ENCODE measurements around the gene ADAMTS14.

ADAMTS14 gene

DNA sequence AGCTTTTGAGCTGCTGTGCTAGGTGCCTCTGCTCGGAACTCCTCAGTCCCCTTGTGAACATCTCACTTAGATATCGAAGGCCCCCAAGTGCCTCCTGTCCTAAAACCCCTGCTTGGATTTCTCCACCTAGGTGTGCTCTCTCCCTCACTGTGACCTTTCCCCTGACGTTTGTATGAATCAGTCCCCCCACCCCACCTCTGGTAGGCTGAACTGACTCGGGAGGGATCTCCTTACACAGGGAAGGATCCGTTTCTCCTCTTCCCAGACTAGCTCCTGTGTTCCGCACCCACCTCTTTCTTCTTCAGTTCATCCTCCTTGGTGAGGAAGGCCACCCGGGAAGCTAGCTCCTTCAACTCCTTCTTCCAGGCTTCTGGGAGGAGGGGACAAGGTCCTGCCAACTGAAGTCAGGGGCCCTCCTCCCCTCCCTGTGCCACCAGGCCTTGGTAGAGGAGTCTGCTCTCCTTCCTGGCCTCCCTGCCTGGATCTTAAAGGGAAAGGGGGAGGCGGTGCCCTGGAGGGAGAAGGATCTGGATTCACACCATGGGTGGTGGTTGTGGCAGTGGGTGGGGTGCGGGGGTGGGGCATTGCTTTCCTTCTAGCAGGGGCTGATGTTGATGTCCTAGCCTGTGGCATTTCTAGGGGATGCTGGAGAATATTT is 106.1 kb downstream of the ADAMTS14 start:
- Histone ChIP-seq H3K4me1 (ENCODE audit: control insufficient read depth, insufficient read depth, low read length) (peaks cover 10% of the 10 kb centered on the region), H3K36me3 (ENCODE audit: control insufficient read depth, insufficient read depth, low read length) (no peaks in the 10 kb centered on the region), H3K4me3 (ENCODE audit: low read length) (no peak overlapping the region), H3K27me3 (ENCODE audit: control insufficient read depth, insufficient read depth, low read length) (no peaks in the 10 kb centered on the region), H3K9me3 (ENCODE audit: control insufficient read depth, low read length) (no peaks in the 10 kb centered on the region), H3K9ac (ENCODE audit: low read length) (no peak overlapping the region)

DNA sequence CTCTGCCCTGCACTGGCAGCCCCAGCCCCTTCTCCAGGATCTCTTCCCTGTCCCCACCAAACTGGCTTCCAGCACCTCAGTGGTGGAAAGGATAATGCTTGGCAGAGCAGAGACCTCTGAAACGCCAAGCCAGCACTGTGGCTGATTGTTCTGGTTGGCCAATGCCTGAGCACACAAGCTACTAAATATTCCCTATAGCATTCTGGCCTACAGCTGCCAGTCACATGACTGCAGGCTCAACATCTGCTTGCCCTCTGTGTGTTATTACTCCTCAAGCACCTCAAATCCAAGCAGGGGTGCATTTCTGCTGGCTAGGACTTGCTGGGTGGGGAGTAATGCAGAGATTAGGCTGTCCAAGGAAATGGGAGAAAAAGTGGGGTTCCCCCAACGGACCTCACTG is 106.8 kb downstream of the ADAMTS14 start:
- peaks cover 10% of the 10 kb centered on the region for H3K4me1 ChIP-seq (ENCODE audit: control insufficient read depth, insufficient read depth, low read length)
- no peaks in the 10 kb centered on the region for H3K9me3 ChIP-seq (ENCODE audit: control insufficient read depth, low read length)
- H3K9ac ChIP-seq (ENCODE audit: low read length): no peak overlapping the region
- no peaks in the 10 kb centered on the region for H3K27me3 ChIP-seq (ENCODE audit: control insufficient read depth, insufficient read depth, low read length)
- H3K4me3 ChIP-seq (ENCODE audit: low read length): no peak overlapping the region
- no peaks in the 10 kb centered on the region for H3K36me3 ChIP-seq (ENCODE audit: control insufficient read depth, insufficient read depth, low read length)

DNA sequence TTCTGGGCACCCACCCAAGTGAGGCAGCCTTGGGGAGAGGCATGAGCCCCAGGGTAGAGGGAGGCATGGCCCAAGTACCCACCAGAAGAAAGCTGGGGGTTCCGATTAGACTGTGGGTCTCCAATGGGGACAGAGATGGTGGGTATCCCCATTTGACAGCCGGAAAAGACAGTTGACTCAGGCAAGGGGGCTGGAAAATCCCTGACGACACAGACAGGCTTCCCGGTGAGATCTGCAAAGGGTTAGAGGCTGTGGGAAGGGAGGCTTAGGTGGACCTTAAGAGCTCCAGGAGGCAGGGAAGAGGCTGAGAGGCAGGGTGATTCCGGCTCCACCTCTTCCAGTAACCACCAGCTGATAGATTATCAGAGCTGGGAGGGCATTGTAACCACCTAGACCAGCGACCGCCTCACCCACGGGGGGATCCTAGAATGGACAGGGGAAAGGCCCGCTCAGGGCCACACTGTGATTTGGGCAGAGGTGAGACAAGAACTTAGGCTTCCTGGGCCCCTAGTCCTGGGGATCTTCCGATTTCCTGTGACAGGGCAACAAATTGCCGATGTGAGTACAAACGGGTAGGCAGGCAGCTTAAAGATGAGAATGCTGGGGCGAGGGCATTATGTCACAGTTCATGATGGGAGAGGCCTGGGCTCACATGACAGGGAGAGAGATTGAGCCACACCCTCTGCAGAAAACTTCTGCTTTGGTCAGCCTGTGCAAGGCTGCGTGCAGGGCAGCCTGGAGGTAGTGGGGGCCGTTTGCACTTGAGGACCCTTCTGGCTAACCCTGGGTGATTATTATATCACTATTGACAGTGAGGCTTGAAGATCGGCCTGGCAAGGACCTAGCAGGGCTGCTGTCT is 107.4 kb downstream of the ADAMTS14 start:
- H3K9ac ChIP-seq (ENCODE audit: low read length): no peak overlapping the region
- H3K4me3 ChIP-seq (ENCODE audit: low read length): no peak overlapping the region
- H3K9me3 ChIP-seq (ENCODE audit: control insufficient read depth, low read length): no peaks in the 10 kb centered on the region
- peaks cover 10% of the 10 kb centered on the region for H3K4me1 ChIP-seq (ENCODE audit: control insufficient read depth, insufficient read depth, low read length)
- no peaks in the 10 kb centered on the region for H3K27me3 ChIP-seq (ENCODE audit: control insufficient read depth, insufficient read depth, low read length)
- H3K36me3 ChIP-seq (ENCODE audit: control insufficient read depth, insufficient read depth, low read length): no peaks in the 10 kb centered on the region

DNA sequence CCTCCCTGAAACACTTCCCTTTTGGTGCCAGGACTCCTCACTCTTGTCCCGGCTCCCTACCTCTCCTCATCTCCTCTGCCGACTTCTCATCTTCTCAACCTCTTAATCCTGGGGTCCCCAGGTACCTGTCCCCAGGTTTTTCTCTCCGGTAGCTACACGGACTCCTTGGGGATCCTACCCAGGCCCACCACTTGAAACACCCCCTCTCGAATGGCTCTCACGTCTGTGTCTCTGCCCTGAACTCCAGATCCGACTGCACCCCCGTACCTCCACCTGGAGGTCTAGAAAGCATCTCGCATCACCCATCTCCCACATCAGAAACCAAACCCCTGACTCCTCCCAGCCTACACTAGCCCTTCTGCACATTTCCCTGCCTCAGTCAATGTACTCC is 108.1 kb downstream of the ADAMTS14 start:
- no peak overlapping the region for H3K9ac ChIP-seq (ENCODE audit: low read length)

DNA sequence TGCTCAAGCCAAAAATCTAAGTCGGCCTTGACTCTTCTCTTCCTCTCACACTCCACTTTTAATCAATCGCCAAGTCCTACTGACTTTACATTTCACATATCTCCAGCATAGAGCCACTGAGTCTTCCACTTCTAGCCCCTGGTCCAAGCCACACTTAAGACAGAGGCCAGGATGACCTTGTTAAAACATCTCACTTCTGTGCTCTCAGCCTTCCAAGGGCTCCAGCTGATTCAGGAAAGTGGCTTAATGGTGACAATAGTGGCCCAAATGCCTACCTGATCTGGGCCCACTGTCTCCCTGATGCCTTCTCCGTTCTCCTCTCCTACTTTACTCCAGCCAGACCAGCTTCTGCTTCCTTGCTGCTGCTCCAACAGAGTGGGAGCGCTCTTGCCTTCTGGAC is 108.5 kb downstream of the ADAMTS14 start:
- Histone ChIP-seq H3K36me3 (ENCODE audit: control insufficient read depth, insufficient read depth, low read length) (no peaks in the 10 kb centered on the region), H3K27me3 (ENCODE audit: control insufficient read depth, insufficient read depth, low read length) (no peaks in the 10 kb centered on the region), H3K9ac (ENCODE audit: low read length) (no peak overlapping the region), H3K4me1 (ENCODE audit: control insufficient read depth, insufficient read depth, low read length) (peaks cover 10% of the 10 kb centered on the region), H3K9me3 (ENCODE audit: control insufficient read depth, low read length) (no peaks in the 10 kb centered on the region), H3K4me3 (ENCODE audit: low read length) (no peak overlapping the region)

More for the DNA sequence above, 108.1 kb downstream of the ADAMTS14 start:
- Histone ChIP-seq H3K4me3 (ENCODE audit: low read length) (no peak overlapping the region), H3K4me1 (ENCODE audit: control insufficient read depth, insufficient read depth, low read length) (peaks cover 10% of the 10 kb centered on the region), H3K9me3 (ENCODE audit: control insufficient read depth, low read length) (no peaks in the 10 kb centered on the region), H3K36me3 (ENCODE audit: control insufficient read depth, insufficient read depth, low read length) (no peaks in the 10 kb centered on the region), H3K27me3 (ENCODE audit: control insufficient read depth, insufficient read depth, low read length) (no peaks in the 10 kb centered on the region)

DNA sequence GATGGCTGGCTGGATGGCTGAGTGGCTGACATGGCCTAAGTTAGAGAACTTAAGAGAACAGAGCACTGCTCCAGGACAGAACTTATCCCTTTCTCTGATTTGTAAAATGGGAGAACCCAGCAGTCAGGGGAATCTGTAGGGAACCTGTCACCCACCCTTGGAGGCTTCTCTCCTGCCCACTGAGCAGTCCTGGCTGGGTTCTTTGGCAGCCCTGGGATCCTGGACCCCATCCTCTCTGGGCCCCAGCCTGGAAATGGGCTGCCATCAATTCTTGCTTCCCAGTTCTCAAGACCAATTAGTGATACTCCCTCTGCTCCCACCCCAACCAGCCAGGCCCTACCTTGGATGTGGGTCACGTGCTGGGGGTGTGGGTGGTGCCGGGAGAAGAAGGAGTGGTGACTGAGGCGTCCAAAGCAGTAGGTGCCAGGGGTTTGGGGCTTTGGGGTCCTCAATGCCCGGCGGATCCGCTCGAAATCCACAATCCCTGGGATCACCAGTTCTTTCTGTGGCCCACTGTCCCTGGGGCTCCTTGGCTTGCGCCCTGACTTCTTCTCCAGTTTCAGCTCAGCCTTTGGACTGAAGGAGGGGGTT is 109.2 kb downstream of the ADAMTS14 start:
- Histone ChIP-seq H3K36me3 (ENCODE audit: control insufficient read depth, insufficient read depth, low read length) (no peaks in the 10 kb centered on the region), H3K9me3 (ENCODE audit: control insufficient read depth, low read length) (no peaks in the 10 kb centered on the region), H3K9ac (ENCODE audit: low read length) (no peak overlapping the region), H3K4me1 (ENCODE audit: control insufficient read depth, insufficient read depth, low read length) (peaks cover 10% of the 10 kb centered on the region), H3K4me3 (ENCODE audit: low read length) (no peak overlapping the region), H3K27me3 (ENCODE audit: control insufficient read depth, insufficient read depth, low read length) (no peaks in the 10 kb centered on the region)

DNA sequence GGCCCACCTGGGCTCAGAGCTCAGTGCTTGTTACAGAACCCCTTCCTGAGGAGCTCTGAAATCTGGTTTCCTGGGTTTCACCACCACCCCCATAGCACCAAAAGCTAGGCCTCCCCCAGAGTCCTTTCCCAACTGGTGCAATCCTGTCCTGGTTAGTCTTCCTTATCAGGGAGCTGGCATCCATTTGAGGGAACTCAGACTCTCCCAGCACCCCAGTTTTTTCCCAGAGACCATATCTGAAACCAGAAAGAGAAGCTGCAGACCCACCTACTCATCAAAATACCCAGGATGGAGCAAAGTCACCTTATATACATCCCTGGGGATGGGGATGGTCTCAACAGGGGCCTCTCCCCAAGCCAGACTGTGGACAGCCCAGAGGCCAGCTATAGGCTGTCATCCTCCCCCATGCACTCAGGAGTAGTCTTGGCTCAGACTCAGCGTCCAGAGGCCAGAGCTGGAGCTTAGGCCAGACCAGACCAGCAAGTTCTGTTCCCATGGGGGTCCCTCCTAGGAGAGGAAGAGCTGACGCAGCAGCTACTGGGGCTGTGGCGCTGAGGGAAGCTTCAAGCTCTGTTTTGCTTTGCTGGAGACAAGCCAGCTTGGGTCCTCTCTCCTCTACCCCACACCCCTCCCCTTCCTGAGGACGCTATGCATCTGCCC is 109.9 kb downstream of the ADAMTS14 start:
- peaks cover 10% of the 10 kb centered on the region for H3K4me1 ChIP-seq (ENCODE audit: control insufficient read depth, insufficient read depth, low read length)
- H3K36me3 ChIP-seq (ENCODE audit: control insufficient read depth, insufficient read depth, low read length): no peaks in the 10 kb centered on the region
- H3K9ac ChIP-seq (ENCODE audit: low read length): no peak overlapping the region
- no peak overlapping the region for H3K4me3 ChIP-seq (ENCODE audit: low read length)
- no peaks in the 10 kb centered on the region for H3K9me3 ChIP-seq (ENCODE audit: control insufficient read depth, low read length)
- no peaks in the 10 kb centered on the region for H3K27me3 ChIP-seq (ENCODE audit: control insufficient read depth, insufficient read depth, low read length)

DNA sequence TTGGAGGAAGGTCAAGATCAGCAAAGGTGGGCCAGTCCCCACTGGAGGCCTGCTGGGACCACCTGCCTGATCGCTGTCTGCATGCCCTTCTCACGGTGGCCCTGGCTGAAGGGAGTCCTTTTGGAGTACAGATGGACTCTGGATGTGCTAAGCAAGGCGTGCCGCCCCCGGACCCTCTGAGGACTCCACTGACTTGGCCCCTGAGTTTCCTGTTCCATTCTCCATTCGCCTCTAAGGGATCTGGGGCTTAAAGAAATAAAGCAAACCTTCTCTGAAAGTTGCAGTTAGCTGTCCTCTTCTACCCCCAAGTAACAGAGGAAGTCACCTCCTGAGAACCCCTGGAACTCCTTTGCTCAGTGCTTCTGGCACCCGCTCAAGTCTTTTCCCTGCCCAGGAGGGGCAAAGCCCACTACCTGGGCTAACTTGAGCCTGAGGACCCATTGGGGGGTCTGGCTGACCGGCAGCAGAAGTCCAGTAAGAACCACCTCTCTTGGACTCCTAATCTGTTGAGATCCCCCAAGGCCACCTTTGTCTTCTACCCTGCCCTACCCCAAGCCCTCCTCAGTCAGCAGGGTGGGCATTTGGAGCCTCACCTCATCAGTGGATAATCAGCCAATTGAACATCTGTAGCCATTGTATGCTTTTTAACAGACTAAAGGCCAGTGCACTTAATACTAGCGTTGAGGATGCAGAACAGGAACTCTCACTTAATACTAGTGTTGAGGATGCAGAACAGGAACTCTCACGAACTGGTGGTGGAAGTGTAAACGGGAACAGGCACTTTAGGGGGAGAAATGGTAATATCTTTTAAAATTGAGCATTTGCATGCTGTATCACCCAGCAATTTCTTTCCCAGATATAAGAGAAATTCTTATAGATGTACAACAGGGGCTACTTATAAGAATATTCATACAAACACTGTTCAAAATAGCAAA is 110.7 kb downstream of the ADAMTS14 start:
- Histone ChIP-seq H3K4me1 (ENCODE audit: control insufficient read depth, insufficient read depth, low read length) (peaks cover 10% of the 10 kb centered on the region), H3K36me3 (ENCODE audit: control insufficient read depth, insufficient read depth, low read length) (no peaks in the 10 kb centered on the region), H3K9me3 (ENCODE audit: control insufficient read depth, low read length) (no peaks in the 10 kb centered on the region), H3K4me3 (ENCODE audit: low read length) (no peak overlapping the region), H3K27me3 (ENCODE audit: control insufficient read depth, insufficient read depth, low read length) (no peaks in the 10 kb centered on the region), H3K9ac (ENCODE audit: low read length) (no peak overlapping the region)

DNA sequence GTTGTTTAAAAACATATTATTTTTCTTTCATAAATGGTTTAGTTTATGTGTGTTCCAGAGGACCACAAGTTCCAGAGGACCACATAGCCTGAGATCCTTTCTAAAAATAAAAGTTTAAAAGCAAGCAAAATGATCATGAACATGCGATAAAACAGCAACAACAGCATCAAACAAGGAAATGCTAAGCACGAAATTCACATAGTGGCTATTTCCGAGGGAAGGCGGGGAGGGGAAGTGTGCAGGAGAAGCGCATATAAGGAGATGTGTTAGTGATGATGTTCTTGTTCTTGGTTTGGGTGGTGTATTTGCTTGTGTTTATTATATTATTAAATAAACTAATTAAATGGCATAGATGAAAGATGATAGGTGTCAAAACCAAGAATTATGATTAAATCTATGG is 111.7 kb downstream of the ADAMTS14 start:
- Histone ChIP-seq H3K9me3 (ENCODE audit: control insufficient read depth, low read length) (no peaks in the 10 kb centered on the region), H3K36me3 (ENCODE audit: control insufficient read depth, insufficient read depth, low read length) (no peaks in the 10 kb centered on the region), H3K4me1 (ENCODE audit: control insufficient read depth, insufficient read depth, low read length) (peaks cover 10% of the 10 kb centered on the region), H3K9ac (ENCODE audit: low read length) (no peak overlapping the region), H3K4me3 (ENCODE audit: low read length) (no peak overlapping the region), H3K27me3 (ENCODE audit: control insufficient read depth, insufficient read depth, low read length) (no peaks in the 10 kb centered on the region)

DNA sequence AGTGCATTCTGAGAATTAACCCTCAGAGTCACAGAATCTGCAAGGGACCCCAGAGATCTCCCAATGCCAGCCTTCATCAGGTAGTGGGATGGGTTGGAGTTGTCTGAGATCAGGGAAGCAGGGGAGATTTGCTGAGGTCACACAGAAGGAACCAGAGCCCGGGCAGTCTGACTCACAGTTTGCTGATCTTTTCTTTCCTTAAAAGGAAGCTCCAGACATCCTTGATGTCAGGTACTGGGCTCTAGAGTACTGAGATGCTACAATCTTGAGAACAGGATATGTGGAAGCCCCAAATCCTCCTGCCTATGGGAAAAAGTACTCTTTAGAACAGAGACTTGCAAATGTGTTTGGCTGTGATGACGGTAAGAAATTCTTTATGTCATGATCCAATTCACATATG is 112.2 kb downstream of the ADAMTS14 start:
- Histone ChIP-seq H3K4me1 (ENCODE audit: control insufficient read depth, insufficient read depth, low read length) (peaks cover 5% of the 10 kb centered on the region), H3K27me3 (ENCODE audit: control insufficient read depth, insufficient read depth, low read length) (no peaks in the 10 kb centered on the region), H3K9me3 (ENCODE audit: control insufficient read depth, low read length) (no peaks in the 10 kb centered on the region), H3K9ac (ENCODE audit: low read length) (no peak overlapping the region), H3K36me3 (ENCODE audit: control insufficient read depth, insufficient read depth, low read length) (no peaks in the 10 kb centered on the region), H3K4me3 (ENCODE audit: low read length) (no peak overlapping the region)

DNA sequence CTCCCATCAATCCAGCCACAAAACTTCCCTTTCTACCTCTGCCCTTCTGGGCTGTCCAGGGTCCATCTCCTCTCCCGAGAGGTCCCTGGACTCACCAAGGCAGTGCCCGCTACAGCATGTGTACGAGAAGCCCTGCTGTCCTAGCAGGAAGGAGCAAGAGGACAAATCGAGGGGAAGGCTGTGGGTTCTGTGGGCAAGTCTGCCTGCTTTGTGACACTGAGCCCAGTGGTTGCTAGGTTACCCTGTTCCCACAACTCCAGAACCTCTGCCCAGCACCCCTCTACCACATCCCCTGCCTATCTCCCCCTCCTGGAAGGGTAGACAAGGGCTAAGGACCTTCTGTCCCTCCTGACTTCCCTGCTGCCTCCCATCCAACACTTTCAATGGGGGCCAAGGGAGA is 112.9 kb downstream of the ADAMTS14 start, which contains the start of gene TBATA:
TBATA (minus strand) TSS at position 188 of the 400 bp plus-strand sequence. CDS start 1,998 bp downstream, outside the sequence.
- no peaks in the 10 kb centered on the region for H3K27me3 ChIP-seq (ENCODE audit: control insufficient read depth, insufficient read depth, low read length)
- no peaks in the 10 kb centered on the region for H3K4me1 ChIP-seq (ENCODE audit: control insufficient read depth, insufficient read depth, low read length)
- H3K9ac ChIP-seq (ENCODE audit: low read length): no peak within 1 kb of the TSS
- H3K36me3 ChIP-seq (ENCODE audit: control insufficient read depth, insufficient read depth, low read length): no peaks in the 10 kb centered on the region
- no peaks in the 10 kb centered on the region for H3K9me3 ChIP-seq (ENCODE audit: control insufficient read depth, low read length)
- no peak within 1 kb of the TSS for H3K4me3 ChIP-seq (ENCODE audit: low read length)
